Neural progenitor cell (in vitro differentiated cells): ENCODE results near the gene CDK1. TPM values are rescaled to one million over a fixed set of nuclear protein-coding genes. Genes with fewer than 3 reads are reported as not detected.

Source experiments
- DNase-seq: peaks from one replicate; pipeline ENCODE4 v3.0.0-alpha.2; 2016; ENCODE audit warnings: low spot score
- H2AFZ ChIP-seq: fragments of 200-600 bp; sonication (generic); replicated peaks from 2 replicates; pipeline ENCODE4 v1.6.1; 2016; ENCODE audit warnings: antibody characterized with exemption
- H3F3A ChIP-seq: fragments of 200-600 bp; sonication (generic); 2 replicates; pipeline ENCODE4 v1.6.1; 2016; ENCODE audit warnings: antibody characterized with exemption, low read depth
- H3K27ac ChIP-seq: fragments of 200-600 bp; sonication (generic); 2 replicates; pipeline ENCODE4 v1.5.1; 2016; ENCODE audit warnings: mild to moderate bottlenecking
- H3K27me3 ChIP-seq: fragments of 200-600 bp; sonication (generic); 2 replicates; pipeline ENCODE4 v1.6.1; 2016; ENCODE audit warnings: mild to moderate bottlenecking, moderate library complexity
- H3K36me3 ChIP-seq: fragments of 200-600 bp; sonication (generic); 2 replicates; pipeline ENCODE4 v1.5.1; 2016
- H3K4me1 ChIP-seq: fragments of 200-600 bp; sonication (generic); 2 replicates; pipeline ENCODE4 v1.6.1; 2016; ENCODE audit warnings: mixed run types
- H3K4me2 ChIP-seq: fragments of 200-600 bp; sonication (generic); 2 replicates; pipeline ENCODE4 v1.6.1; 2016
- H3K4me3 ChIP-seq: fragments of 200-600 bp; sonication (generic); 2 replicates; pipeline ENCODE4 v1.5.1; 2016
- H3K79me2 ChIP-seq: fragments of 200-600 bp; sonication (generic); 2 replicates; pipeline ENCODE4 v1.6.1; 2016; ENCODE audit warnings: low read depth
- H3K9ac ChIP-seq: fragments of 200-600 bp; sonication (generic); 2 replicates; pipeline ENCODE4 v1.6.1; 2016
- H3K9me3 ChIP-seq: fragments of 200-600 bp; sonication (generic); 2 replicates; pipeline ENCODE4 v1.5.1; 2016; ENCODE audit warnings: low read depth
- H4K20me1 ChIP-seq: fragments of 200-600 bp; sonication (generic); 2 replicates; pipeline ENCODE4 v1.6.1; 2016; ENCODE audit warnings: low read depth
- H3K27ac Mint-ChIP-seq: 3 replicates; pipeline ENCODE4 v1.8.0; 2021; ENCODE audit warnings: mixed read lengths
- H3K27me3 Mint-ChIP-seq: 2 replicates; pipeline ENCODE4 v1.8.0; 2022; ENCODE audit warnings: low read depth, mild to moderate bottlenecking, inconsistent platforms, moderate library complexity, mixed read lengths; ENCODE audit not compliant: insufficient read depth
- H3K36me3 Mint-ChIP-seq: 3 replicates; pipeline ENCODE4 v1.8.0; 2021; ENCODE audit warnings: mixed read lengths
- H3K4me1 Mint-ChIP-seq: 3 replicates; pipeline ENCODE4 v1.8.0; 2021; ENCODE audit warnings: mixed read lengths
- H3K4me3 Mint-ChIP-seq: 3 replicates; pipeline ENCODE4 v1.8.0; 2021; ENCODE audit warnings: mild to moderate bottlenecking, moderate library complexity, mixed read lengths
- H3K9me3 Mint-ChIP-seq: 3 replicates; pipeline ENCODE4 v1.8.0; 2020; ENCODE audit warnings: mixed read lengths
- EZH2 ChIP-seq: fragments of 200-600 bp; sonication (generic); IDR thresholded peaks from 2 replicates; pipeline ENCODE4 v1.6.1; 2017; ENCODE audit warnings: antibody characterized with exemption, mild to moderate bottlenecking, moderate library complexity
- EZH2phosphoT487 ChIP-seq: fragments of 200-600 bp; sonication (generic); IDR thresholded peaks from 2 replicates; pipeline ENCODE4 v1.6.1; 2017; ENCODE audit warnings: antibody characterized with exemption
- total RNA-seq: library from RNA; depleted of rRNA; stranded (reverse); fragments of >200 nt; gene quantifications from 2 replicates; pipeline ENCODE4 v1.2.3, GENCODE V29; 2015; ENCODE audit warnings: low replicate concordance
- TF ChIP-seq, protein P1 (sequence below): fragments of 200-600 bp; sonication (generic); IDR thresholded peaks from 2 replicates; pipeline ENCODE4 v1.5.1; 2017; ENCODE audit warnings: antibody characterized with exemption, mild to moderate bottlenecking

Gene CDK1
- total RNA-seq, 1 donor from 2014 or later, result 421 TPM

GRCh38 chr10:60795465-60796202 lies 17.4 kb downstream of the CDK1 start:
- no peaks in the 10 kb centered on the region for H3K9me3 Mint-ChIP-seq
- no peak overlapping the region for H3K27ac Mint-ChIP-seq
- DNase-seq, result no peak
- no peak overlapping the region for H3K9ac ChIP-seq
- peaks cover 39% of the 10 kb centered on the region for H3K36me3 ChIP-seq
- no peak for TF ChIP-seq EZH2
- H3K4me3 Mint-ChIP-seq, result no peak overlapping the region
- no peak overlapping the region for H2AFZ ChIP-seq
- no peaks in the 10 kb centered on the region for H3K9me3 ChIP-seq
- no peak overlapping the region for H3K4me3 ChIP-seq
- no peaks in the 10 kb centered on the region for H3K27me3 ChIP-seq
- H3K27me3 Mint-ChIP-seq, result no peaks in the 10 kb centered on the region
- peaks cover 43% of the 10 kb centered on the region for H3K79me2 ChIP-seq
- H4K20me1 ChIP-seq, result peaks cover 31% of the 10 kb centered on the region
- H3K4me1 ChIP-seq, result no peaks in the 10 kb centered on the region
- H3F3A ChIP-seq, result peaks cover 30% of the 10 kb centered on the region
- H3K27ac ChIP-seq, result no peak overlapping the region
- H3K4me1 Mint-ChIP-seq, result no peaks in the 10 kb centered on the region
- H3K36me3 Mint-ChIP-seq, result peaks cover 29% of the 10 kb centered on the region
- no peak overlapping the region for H3K4me2 ChIP-seq

DNA sequence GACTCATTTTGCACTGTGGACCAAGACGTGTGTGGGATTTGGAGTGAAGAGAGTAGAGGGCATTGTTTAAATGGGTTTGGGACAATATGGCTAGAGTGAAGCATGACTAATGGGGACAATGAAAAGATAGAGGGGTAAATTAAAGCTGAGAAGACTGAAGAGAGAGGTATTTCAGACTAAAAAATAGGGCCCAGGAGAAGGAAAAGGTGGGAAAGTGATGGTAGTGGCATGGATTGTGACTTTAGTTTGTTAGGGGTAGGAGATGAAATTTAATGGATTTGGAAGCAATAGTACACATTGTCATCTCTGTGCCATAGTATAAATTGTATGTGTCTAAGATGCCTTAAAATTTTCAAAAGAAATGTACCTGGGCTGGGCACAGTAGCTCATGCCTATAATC lies 18.2 kb downstream of the CDK1 start:
- Histone ChIP-seq H3K9me3 (no peaks in the 10 kb centered on the region), H3K36me3 (peaks cover 32% of the 10 kb centered on the region), H3K79me2 (peaks cover 35% of the 10 kb centered on the region), H3F3A (peaks cover 33% of the 10 kb centered on the region), H3K27me3 (no peaks in the 10 kb centered on the region), H3K27ac (peak overlapping the region; percentile 40), H3K9ac (no peak overlapping the region), H2AFZ (no peak overlapping the region), H3K4me3 (no peak overlapping the region), H3K4me2 (no peak overlapping the region), H4K20me1 (peaks cover 22% of the 10 kb centered on the region), H3K4me1 (no peaks in the 10 kb centered on the region)
- Mint-ChIP-seq H3K4me1 (no peaks in the 10 kb centered on the region), H3K36me3 (peaks cover 24% of the 10 kb centered on the region), H3K9me3 (no peaks in the 10 kb centered on the region), H3K27ac (no peak overlapping the region), H3K4me3 (no peak overlapping the region), H3K27me3 (no peaks in the 10 kb centered on the region)
- TF ChIP-seq EZH2phosphoT487 (no peak), EZH2 (no peak)
- TF ChIP-seq, protein P1, sequence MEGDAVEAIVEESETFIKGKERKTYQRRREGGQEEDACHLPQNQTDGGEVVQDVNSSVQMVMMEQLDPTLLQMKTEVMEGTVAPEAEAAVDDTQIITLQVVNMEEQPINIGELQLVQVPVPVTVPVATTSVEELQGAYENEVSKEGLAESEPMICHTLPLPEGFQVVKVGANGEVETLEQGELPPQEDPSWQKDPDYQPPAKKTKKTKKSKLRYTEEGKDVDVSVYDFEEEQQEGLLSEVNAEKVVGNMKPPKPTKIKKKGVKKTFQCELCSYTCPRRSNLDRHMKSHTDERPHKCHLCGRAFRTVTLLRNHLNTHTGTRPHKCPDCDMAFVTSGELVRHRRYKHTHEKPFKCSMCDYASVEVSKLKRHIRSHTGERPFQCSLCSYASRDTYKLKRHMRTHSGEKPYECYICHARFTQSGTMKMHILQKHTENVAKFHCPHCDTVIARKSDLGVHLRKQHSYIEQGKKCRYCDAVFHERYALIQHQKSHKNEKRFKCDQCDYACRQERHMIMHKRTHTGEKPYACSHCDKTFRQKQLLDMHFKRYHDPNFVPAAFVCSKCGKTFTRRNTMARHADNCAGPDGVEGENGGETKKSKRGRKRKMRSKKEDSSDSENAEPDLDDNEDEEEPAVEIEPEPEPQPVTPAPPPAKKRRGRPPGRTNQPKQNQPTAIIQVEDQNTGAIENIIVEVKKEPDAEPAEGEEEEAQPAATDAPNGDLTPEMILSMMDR, result no peak
- no peak for DNase-seq

DNA sequence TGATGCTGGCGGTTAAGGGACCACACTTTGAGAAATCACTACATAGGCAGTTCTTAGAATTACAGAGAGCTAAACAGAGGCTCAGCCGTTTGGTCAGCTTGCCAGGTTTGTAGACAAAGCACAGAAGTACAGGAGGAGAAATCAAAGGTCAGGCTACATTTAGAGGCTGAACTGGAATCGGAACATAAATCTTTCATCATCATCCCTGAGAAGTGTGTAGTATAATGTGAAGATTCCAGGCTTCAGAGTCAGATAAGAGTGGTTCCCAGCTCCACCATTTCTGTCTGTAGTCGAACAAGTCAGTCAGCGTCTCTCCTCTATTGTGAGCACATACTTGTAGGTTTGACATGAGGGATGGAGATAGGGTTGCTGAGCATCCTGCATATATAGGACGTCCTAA lies 18.9 kb downstream of the CDK1 start:
- H3K27me3 ChIP-seq, result no peaks in the 10 kb centered on the region
- H3K9me3 ChIP-seq, result no peaks in the 10 kb centered on the region
- no peak overlapping the region for H2AFZ ChIP-seq
- H3K79me2 ChIP-seq, result peaks cover 27% of the 10 kb centered on the region
- TF ChIP-seq EZH2phosphoT487 (no peak), EZH2 (no peak)
- TF ChIP-seq, protein P1, result no peak
- H3K4me3 Mint-ChIP-seq, result no peak overlapping the region
- no peak overlapping the region for H3K27ac ChIP-seq
- H3K36me3 ChIP-seq, result peaks cover 25% of the 10 kb centered on the region
- no peak overlapping the region for H3K4me2 ChIP-seq
- H3K36me3 Mint-ChIP-seq, result peaks cover 20% of the 10 kb centered on the region
- no peak overlapping the region for H3K9ac ChIP-seq
- H3K4me3 ChIP-seq, result no peak overlapping the region
- DNase-seq, result no peak
- peaks cover 33% of the 10 kb centered on the region for H3F3A ChIP-seq
- no peaks in the 10 kb centered on the region for H3K4me1 Mint-ChIP-seq
- peaks cover 15% of the 10 kb centered on the region for H4K20me1 ChIP-seq
- no peaks in the 10 kb centered on the region for H3K4me1 ChIP-seq
- H3K27me3 Mint-ChIP-seq, result no peaks in the 10 kb centered on the region
- no peaks in the 10 kb centered on the region for H3K9me3 Mint-ChIP-seq
- H3K27ac Mint-ChIP-seq, result no peak overlapping the region

- H3K4me3 Mint-ChIP-seq, result no peak overlapping the region
- TF ChIP-seq EZH2 (no peak), EZH2phosphoT487 (no peak)
- TF ChIP-seq, protein P1, result no peak
- no peak overlapping the region for H3K27ac Mint-ChIP-seq
- Histone ChIP-seq H3K4me1 (no peaks in the 10 kb centered on the region), H3K9me3 (no peaks in the 10 kb centered on the region), H3K9ac (no peak overlapping the region), H3K36me3 (peaks cover 18% of the 10 kb centered on the region), H3K4me2 (no peak overlapping the region), H4K20me1 (peaks cover 7% of the 10 kb centered on the region), H3F3A (peaks cover 33% of the 10 kb centered on the region), H3K4me3 (no peak overlapping the region), H2AFZ (no peak overlapping the region), H3K79me2 (peaks cover 19% of the 10 kb centered on the region), H3K27ac (no peak overlapping the region), H3K27me3 (no peaks in the 10 kb centered on the region)
- DNase-seq, result no peak
- H3K36me3 Mint-ChIP-seq, result peaks cover 13% of the 10 kb centered on the region
- H3K4me1 Mint-ChIP-seq, result peaks cover under 1% of the 10 kb centered on the region
- no peaks in the 10 kb centered on the region for H3K9me3 Mint-ChIP-seq
- H3K27me3 Mint-ChIP-seq, result no peaks in the 10 kb centered on the region
Measured at GRCh38 chr10:60798031-60798430, 19.8 kb downstream of the CDK1 start.
